ENCODE results near the gene ADAMTS20.
"Not testable (repeated sequence)": the region's sequence is repeated elsewhere in the genome, so short reads cannot be mapped to it uniquely, and the experiment has no call there.

The ADAMTS20 gene

DNA sequence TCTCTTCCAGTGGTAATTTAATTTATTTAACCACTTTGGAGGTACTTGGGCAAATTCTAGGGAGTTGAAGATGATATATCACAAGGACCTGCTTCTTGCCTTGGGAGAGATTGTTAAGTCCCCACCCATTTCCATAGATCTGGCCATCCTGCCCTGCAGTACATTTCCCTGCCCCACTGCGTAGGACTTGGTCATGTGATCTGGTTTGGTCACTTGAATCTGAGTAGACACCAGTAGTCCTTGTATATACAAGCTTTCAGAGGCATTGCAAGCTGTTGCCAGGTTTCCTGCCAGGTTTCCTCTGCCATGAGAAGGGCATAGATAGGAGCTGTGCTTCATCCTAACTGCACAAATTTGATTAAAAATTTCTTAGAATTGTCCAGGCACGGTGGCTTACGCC lies 200.0 kb downstream of the ADAMTS20 start:
- TF ChIP-seq, protein P1, sequence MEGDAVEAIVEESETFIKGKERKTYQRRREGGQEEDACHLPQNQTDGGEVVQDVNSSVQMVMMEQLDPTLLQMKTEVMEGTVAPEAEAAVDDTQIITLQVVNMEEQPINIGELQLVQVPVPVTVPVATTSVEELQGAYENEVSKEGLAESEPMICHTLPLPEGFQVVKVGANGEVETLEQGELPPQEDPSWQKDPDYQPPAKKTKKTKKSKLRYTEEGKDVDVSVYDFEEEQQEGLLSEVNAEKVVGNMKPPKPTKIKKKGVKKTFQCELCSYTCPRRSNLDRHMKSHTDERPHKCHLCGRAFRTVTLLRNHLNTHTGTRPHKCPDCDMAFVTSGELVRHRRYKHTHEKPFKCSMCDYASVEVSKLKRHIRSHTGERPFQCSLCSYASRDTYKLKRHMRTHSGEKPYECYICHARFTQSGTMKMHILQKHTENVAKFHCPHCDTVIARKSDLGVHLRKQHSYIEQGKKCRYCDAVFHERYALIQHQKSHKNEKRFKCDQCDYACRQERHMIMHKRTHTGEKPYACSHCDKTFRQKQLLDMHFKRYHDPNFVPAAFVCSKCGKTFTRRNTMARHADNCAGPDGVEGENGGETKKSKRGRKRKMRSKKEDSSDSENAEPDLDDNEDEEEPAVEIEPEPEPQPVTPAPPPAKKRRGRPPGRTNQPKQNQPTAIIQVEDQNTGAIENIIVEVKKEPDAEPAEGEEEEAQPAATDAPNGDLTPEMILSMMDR (conservative IDR thresholded peaks at IDR 0.05; ENCODE audit: low read depth, low read length), result no peak
- no peak overlapping the region for H3K4me3 ChIP-seq (ENCODE audit: low read length)
- no peak for DNase-seq (ENCODE audit: low read depth)

DNA sequence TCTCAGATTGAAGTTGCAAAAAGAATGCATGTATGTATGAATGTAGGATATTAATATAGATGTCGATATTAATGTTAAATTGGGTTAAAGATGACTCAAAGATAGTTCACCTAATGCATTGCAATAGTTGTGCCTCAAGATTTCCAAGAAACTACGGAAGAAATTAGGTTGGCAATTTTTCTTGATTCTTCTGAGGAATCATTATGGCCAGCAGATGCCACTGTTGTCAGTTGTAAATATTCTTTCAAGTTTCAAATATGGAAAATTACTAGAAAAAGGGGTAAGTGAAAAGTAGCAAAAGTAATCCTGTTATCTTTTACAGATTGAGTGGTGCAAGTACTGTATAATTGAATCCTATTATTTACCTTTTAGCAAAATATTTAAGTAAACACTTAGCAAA lies 202.1 kb downstream of the ADAMTS20 start:
- no peak overlapping the region for H3K4me3 ChIP-seq (ENCODE audit: low read length)
- TF ChIP-seq, protein P1 (conservative IDR thresholded peaks at IDR 0.05; ENCODE audit: low read depth, low read length), result peak; percentile 40
- DNase-seq (ENCODE audit: low read depth), result no peak

DNA sequence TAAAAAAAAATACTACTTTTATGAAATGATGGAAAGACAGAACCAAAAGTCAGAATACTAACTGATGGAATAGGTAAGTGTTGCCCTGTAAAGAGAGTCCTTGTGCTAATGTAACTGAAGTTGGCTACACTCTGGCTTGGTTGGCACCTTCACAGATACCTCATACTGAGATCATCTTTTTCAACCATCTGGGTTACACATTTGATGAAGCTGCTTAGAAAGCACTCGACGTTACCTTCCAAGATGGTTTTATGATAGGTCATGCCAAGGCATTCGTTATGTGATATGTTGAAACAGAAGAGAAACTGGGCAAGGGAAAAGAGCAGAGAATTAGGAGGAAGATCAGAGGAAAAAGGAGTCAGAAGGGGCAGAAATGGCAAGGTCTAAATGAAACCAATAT lies 203.8 kb downstream of the ADAMTS20 start:
- no peak for DNase-seq (ENCODE audit: low read depth)
- TF ChIP-seq, protein P1 (conservative IDR thresholded peaks at IDR 0.05; ENCODE audit: low read depth, low read length), result no peak
- no peak overlapping the region for H3K4me3 ChIP-seq (ENCODE audit: low read length)

DNA sequence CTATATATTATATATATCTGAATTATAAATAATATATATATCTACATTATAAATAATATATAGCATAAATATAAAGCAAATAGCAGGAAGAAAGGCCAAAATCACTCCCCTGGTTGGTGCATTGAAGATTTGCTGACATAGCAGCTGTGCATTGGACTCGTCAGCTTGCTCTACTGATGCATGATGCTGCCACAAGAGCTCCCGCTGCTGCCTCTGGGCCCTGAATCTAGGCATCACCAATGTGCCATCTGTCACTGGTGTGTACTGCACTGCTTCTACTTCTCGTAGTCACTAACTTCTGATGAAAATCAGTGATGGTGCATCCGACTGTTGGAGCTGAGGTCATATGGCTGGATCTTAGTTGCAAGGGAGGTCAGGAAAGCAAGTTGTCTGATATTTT lies 205.0 kb downstream of the ADAMTS20 start:
- no peak for DNase-seq (ENCODE audit: low read depth)
- no peak overlapping the region for H3K4me3 ChIP-seq (ENCODE audit: low read length)
- TF ChIP-seq, protein P1 (conservative IDR thresholded peaks at IDR 0.05; ENCODE audit: low read depth, low read length), result no peak

DNA sequence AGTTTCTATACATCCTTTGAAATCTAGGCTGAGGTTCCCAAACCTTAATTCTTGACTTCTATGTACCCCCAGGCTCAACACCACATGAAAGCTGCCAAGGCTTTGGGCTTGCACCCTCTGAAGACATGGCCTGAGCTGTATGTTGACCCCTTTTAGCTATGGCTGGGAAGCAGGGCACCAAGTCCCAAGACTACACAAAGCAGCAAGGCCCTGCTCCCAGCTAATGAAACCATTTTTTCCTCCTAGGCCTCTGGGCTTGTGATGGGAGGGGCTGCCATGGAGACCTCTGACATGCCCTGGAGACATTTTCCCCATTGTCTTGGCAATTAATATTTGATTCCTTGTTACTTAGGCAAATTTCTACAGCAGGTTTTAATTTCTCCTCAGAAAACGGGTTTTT lies 207.0 kb downstream of the ADAMTS20 start:
- TF ChIP-seq, protein P1 (conservative IDR thresholded peaks at IDR 0.05; ENCODE audit: low read depth, low read length), result no peak
- no peak for DNase-seq (ENCODE audit: low read depth)
- no peak overlapping the region for H3K4me3 ChIP-seq (ENCODE audit: low read length)

DNA sequence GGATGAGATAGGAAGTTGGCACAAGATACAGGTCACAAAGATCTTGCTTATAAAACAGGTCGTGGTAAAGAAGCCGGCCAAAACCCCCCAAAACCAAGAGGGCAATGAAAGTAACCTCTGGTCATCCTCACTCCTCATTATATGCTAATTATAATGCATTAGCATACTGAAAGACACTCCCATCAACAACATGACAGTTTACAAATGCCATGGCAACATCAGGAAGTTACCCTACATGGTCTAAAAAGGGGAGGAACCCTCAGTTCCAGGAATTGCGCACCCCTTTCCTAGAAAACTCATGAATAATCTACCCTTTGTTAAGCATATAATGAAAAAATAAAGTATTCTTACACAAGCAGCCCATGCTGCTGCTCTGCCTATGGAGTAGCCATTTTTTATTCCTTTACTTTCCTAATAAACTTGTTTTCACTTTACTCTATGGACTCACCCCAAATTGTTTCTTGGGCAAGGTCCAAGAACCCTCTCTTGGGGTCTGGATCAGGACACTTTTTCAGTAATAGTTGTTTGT lies 210.2 kb downstream of the ADAMTS20 start:
- not testable (repeated sequence) for H3K4me3 ChIP-seq (ENCODE audit: low read length)

DNA sequence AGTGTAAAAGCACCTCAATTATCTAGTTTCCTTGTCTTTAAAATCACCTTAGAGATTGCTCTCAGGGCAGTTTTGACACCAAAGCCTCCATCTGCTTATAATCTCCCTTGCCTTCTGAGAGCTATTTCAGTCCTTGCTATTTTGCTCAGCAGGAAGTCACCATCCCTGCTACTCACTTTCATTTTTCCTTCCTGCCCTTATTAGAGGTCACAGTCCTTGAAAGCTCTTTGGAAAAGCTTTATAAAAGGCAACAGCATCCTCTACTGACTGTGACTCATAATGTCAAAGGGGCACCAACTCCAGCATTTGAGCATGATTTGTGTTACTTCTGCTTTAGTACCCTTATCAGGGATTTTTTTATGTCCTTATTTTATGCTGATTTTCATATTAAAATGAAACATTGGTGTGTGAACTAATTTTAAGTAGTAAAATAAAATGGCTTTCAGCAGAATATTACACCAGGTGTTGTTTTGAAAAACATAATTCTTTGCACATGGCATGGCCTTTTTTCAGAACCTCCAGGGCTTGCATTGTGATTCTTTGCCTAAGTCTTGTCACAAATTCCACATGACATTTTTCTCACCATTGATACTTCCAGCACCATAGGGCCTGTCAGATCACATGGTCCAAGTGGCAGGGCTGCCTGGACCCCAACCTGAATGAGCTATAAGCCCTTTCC lies 213.0 kb downstream of the ADAMTS20 start:
- no peak overlapping the region for H3K4me3 ChIP-seq (ENCODE audit: low read length)
- TF ChIP-seq, protein P1 (conservative IDR thresholded peaks at IDR 0.05; ENCODE audit: low read depth, low read length), result peak; percentile 55
- peak; percentile 54 for DNase-seq (ENCODE audit: low read depth)

More for the DNA sequence above, 210.2 kb downstream of the ADAMTS20 start:
- DNase-seq (ENCODE audit: low read depth), result not testable (repeated sequence)

All from retinal pigment epithelial cell (primary cell).